Omental fat pad (tissue), 4 donors: ENCODE data around the gene LRRIQ4. TPM values are rescaled to one million over a fixed set of nuclear protein-coding genes. Genes with fewer than 3 reads are reported as not detected.

Experiments used
- ATAC-seq: fragments of 150-250 bp; one replicate; pipeline ENCODE4 v1.9.1; 2016; ENCODE audit warnings: mild to moderate bottlenecking, moderate library complexity; ENCODE audit not compliant: low FRiP score
- DNase-seq: peaks from one replicate; pipeline ENCODE4 v3.0.0-alpha.2; 2019; ENCODE audit warnings: low spot score
- CTCF ChIP-seq, 3 donors: fragments of 450-650 bp; IDR thresholded peaks; one replicate each; pipeline ENCODE4 v1.5.1; 2016 to 2017; ENCODE audit warnings: antibody characterized with exemption in 3 of 3, mild to moderate bottlenecking in 3 of 3, moderate library complexity in 2 of 3
- total RNA-seq, 4 donors: library from RNA; depleted of rRNA; stranded (reverse); fragments of >200 nt; gene quantifications; one replicate each; pipeline ENCODE4 v1.1.0, GENCODE V29; 2016

LRRIQ4 gene
- total RNA-seq, 4 donors from 2014 or later = 0.25 TPM; not detected in 3

GRCh38 chr3:169822091-169822490 is 9.4 kb downstream of the LRRIQ4 start:
- DNase-seq (no peak), ATAC-seq (no peak)
- no peak for TF ChIP-seq CTCF (IDR thresholded peaks at IDR 0.05)

GRCh38 chr3:169822540-169822939 is 9.9 kb downstream of the LRRIQ4 start:
- DNase-seq (no peak), ATAC-seq (no peak)
- TF ChIP-seq CTCF (IDR thresholded peaks at IDR 0.05) = no peak

GRCh38 chr3:169822983-169823382 is 10.3 kb downstream of the LRRIQ4 start:
- no peak for DNase-seq
- ATAC-seq = no peak
- no peak for TF ChIP-seq CTCF (IDR thresholded peaks at IDR 0.05)

- TF ChIP-seq CTCF (IDR thresholded peaks at IDR 0.05) = no peak
- DNase-seq = no peak
- no peak for ATAC-seq
Measured at GRCh38 chr3:169825316-169825715, 12.6 kb downstream of the LRRIQ4 start.

- ATAC-seq (no peak), DNase-seq (no peak)
- no peak for TF ChIP-seq CTCF (IDR thresholded peaks at IDR 0.05)
Measured at GRCh38 chr3:169827712-169828111, 15.0 kb downstream of the LRRIQ4 start.

- DNase-seq = no peak
- TF ChIP-seq CTCF (IDR thresholded peaks at IDR 0.05) = no peak
- ATAC-seq = no peak
Measured at GRCh38 chr3:169835533-169835932, 22.9 kb downstream of the LRRIQ4 start.

GRCh38 chr3:169836078-169836941 is 23.6 kb downstream of the LRRIQ4 start:
- no peak for ATAC-seq
- no peak for TF ChIP-seq CTCF (IDR thresholded peaks at IDR 0.05)
- DNase-seq = no peak
